Loucy (cell line): ENCODE measurements around the gene ENPP3.
A peak's percentile ranks its signal among the peaks of the same experiment; 100 is the strongest.

Experiments used
- H2AFZ ChIP-seq: fragments of 200-600 bp; sonication (generic); 2 replicates; pipeline ENCODE4 v1.6.0; 2016; ENCODE audit warnings: antibody characterized with exemption, mild to moderate bottlenecking, low read length, moderate library complexity
- H3F3A ChIP-seq: fragments of 200-600 bp; 2 replicates; pipeline ENCODE4 v1.6.0; 2016; ENCODE audit warnings: antibody characterized with exemption, low read depth, mild to moderate bottlenecking
- H3K27me3 ChIP-seq: fragments of 200-600 bp; sonication (generic); 2 replicates; pipeline ENCODE4 v1.6.1; 2014; ENCODE audit warnings: low read length, mild to moderate bottlenecking; ENCODE audit not compliant: insufficient read depth, poor library complexity, severe bottlenecking
- H3K36me3 ChIP-seq: fragments of 200-600 bp; sonication (generic); 2 replicates; pipeline ENCODE4 v1.6.1; 2016; ENCODE audit warnings: low read length; ENCODE audit not compliant: insufficient read depth
- H3K4me1 ChIP-seq: fragments of 200-600 bp; sonication (generic); 2 replicates; pipeline ENCODE4 v1.5.1; 2014; ENCODE audit warnings: low read length, mild to moderate bottlenecking; ENCODE audit not compliant: insufficient read depth, poor library complexity, severe bottlenecking
- H3K4me2 ChIP-seq: fragments of 200-600 bp; sonication (generic); 2 replicates; pipeline ENCODE4 v1.6.0; 2014; ENCODE audit warnings: antibody characterized with exemption, low read length, low read depth, mild to moderate bottlenecking; ENCODE audit not compliant: poor library complexity, severe bottlenecking
- H3K4me3 ChIP-seq: fragments of 200-600 bp; sonication (generic); 2 replicates; pipeline ENCODE4 v1.5.1; 2014; ENCODE audit warnings: low read length, mild to moderate bottlenecking, mixed read lengths; ENCODE audit not compliant: poor library complexity, severe bottlenecking
- H3K79me2 ChIP-seq: fragments of 200-600 bp; sonication (generic); 2 replicates; pipeline ENCODE4 v1.6.1; 2014; ENCODE audit warnings: low read length; ENCODE audit not compliant: insufficient read depth
- H3K9ac ChIP-seq: fragments of 200-600 bp; sonication (generic); 2 replicates; pipeline ENCODE4 v1.6.0; 2014; ENCODE audit warnings: mild to moderate bottlenecking, low read depth, low read length, moderate library complexity; ENCODE audit not compliant: poor library complexity, severe bottlenecking
- H3K9me2 ChIP-seq: fragments of 200-600 bp; sonication (generic); replicated peaks from 2 replicates; pipeline ENCODE4 v1.6.1; 2016; ENCODE audit warnings: low read depth, low read length, mixed read lengths
- H3K9me3 ChIP-seq: fragments of 200-600 bp; sonication (generic); 2 replicates; pipeline ENCODE4 v1.6.1; 2014; ENCODE audit warnings: mild to moderate bottlenecking, antibody characterized with exemption, low read length, low read depth; ENCODE audit not compliant: insufficient read depth
- H4K20me1 ChIP-seq: fragments of 200-600 bp; sonication (generic); 2 replicates; pipeline ENCODE4 v1.6.0; 2014; ENCODE audit warnings: antibody characterized with exemption, low read length, mild to moderate bottlenecking; ENCODE audit not compliant: insufficient read depth, poor library complexity, severe bottlenecking
- EZH2phosphoT487 ChIP-seq: fragments of 200-600 bp; IDR thresholded peaks from 2 replicates; pipeline ENCODE4 v1.6.1; 2018; ENCODE audit warnings: antibody characterized with exemption, mild to moderate bottlenecking, moderate library complexity, borderline replicate concordance
- TF ChIP-seq, protein P1 (sequence below): fragments of 200-600 bp; sonication (generic); conservative IDR thresholded peaks from 2 replicates; pipeline ENCODE4 v1.5.1; 2014; ENCODE audit warnings: mild to moderate bottlenecking, antibody characterized with exemption, low read length

Gene ENPP3

DNA sequence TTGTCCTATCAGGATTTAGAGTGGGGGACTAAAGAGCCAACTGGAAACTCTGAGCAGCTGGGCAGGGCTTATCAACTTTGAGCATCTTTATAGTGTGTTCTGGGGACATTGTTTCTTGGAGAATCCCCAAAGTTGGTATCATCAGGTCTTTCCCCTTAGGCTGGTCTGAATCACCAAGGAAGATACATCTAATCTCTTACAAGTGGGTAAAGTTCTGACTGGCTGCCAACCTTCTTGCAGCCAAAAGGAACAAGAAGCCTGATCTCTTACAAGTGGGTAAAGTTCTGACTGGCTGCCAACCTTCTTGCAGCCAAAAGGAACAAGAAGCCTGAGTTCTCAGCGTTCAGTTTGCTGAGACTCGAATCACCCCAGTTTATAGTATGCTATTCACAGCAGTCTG is 7.5 kb upstream of the ENPP3 start:
- H3K9me3 ChIP-seq, result no peaks in the 10 kb centered on the region
- H3K9me2 ChIP-seq, result no peaks in the 10 kb centered on the region
- H3K4me3 ChIP-seq, result no peak overlapping the region
- H3K9ac ChIP-seq, result no peak overlapping the region
- no peaks in the 10 kb centered on the region for H3K27me3 ChIP-seq
- H3F3A ChIP-seq, result no peaks in the 10 kb centered on the region
- peaks cover 13% of the 10 kb centered on the region for H4K20me1 ChIP-seq
- TF ChIP-seq, protein P1, sequence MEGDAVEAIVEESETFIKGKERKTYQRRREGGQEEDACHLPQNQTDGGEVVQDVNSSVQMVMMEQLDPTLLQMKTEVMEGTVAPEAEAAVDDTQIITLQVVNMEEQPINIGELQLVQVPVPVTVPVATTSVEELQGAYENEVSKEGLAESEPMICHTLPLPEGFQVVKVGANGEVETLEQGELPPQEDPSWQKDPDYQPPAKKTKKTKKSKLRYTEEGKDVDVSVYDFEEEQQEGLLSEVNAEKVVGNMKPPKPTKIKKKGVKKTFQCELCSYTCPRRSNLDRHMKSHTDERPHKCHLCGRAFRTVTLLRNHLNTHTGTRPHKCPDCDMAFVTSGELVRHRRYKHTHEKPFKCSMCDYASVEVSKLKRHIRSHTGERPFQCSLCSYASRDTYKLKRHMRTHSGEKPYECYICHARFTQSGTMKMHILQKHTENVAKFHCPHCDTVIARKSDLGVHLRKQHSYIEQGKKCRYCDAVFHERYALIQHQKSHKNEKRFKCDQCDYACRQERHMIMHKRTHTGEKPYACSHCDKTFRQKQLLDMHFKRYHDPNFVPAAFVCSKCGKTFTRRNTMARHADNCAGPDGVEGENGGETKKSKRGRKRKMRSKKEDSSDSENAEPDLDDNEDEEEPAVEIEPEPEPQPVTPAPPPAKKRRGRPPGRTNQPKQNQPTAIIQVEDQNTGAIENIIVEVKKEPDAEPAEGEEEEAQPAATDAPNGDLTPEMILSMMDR, result no peak
- no peak for TF ChIP-seq EZH2phosphoT487
- peak overlapping the region; percentile 75 for H3K4me2 ChIP-seq
- peaks cover 21% of the 10 kb centered on the region for H3K4me1 ChIP-seq
- H3K79me2 ChIP-seq, result peaks cover 29% of the 10 kb centered on the region
- H3K36me3 ChIP-seq, result peaks cover 3% of the 10 kb centered on the region; the same call in 1 of the 2 replicates
- peak overlapping the region; percentile 44; the same call in 1 of the 2 replicates for H2AFZ ChIP-seq

DNA sequence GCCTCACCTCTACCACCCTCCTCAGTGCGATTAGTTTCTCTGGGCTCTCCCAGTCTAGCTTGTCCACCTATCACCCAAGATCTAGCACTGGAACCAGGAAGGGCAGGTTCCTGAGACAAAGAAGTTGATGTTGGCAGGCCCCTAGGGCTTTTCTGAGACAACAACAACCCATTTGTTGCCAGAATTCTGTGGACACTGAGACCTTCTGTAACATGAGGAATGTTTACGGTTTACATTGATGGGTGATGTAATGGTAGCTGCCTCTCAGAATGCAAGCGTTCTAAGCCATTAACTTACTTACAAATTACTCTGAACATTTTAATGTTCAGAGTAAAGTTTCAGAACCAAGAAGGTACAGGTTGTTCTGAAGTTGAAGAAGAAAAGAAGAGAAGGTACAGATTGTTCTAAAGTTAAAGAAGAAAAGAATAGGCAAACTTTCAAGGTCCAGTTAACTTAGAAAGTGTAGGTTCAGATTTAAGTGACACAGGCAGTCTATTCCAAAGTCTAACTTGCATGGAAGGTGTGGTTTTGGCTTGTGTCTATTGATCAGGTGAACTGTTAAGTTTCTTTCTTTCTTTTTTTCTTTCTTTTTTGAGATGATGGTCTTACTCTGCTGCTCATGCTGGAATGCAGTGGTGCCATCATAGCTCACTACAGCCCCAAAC is 5.3 kb upstream of the ENPP3 start:
- Histone ChIP-seq H3K36me3 (no peaks in the 10 kb centered on the region), H3K4me2 (no peak overlapping the region), H3F3A (no peaks in the 10 kb centered on the region), H3K9ac (no peak overlapping the region), H3K9me2 (no peaks in the 10 kb centered on the region), H3K79me2 (peaks cover 12% of the 10 kb centered on the region), H3K4me3 (no peak overlapping the region), H4K20me1 (peaks cover 9% of the 10 kb centered on the region), H3K27me3 (no peaks in the 10 kb centered on the region), H3K4me1 (peaks cover 14% of the 10 kb centered on the region), H2AFZ (no peak overlapping the region; the same call in 1 of the 2 replicates), H3K9me3 (no peaks in the 10 kb centered on the region)
- TF ChIP-seq, protein P1, result no peak
- no peak for TF ChIP-seq EZH2phosphoT487

DNA sequence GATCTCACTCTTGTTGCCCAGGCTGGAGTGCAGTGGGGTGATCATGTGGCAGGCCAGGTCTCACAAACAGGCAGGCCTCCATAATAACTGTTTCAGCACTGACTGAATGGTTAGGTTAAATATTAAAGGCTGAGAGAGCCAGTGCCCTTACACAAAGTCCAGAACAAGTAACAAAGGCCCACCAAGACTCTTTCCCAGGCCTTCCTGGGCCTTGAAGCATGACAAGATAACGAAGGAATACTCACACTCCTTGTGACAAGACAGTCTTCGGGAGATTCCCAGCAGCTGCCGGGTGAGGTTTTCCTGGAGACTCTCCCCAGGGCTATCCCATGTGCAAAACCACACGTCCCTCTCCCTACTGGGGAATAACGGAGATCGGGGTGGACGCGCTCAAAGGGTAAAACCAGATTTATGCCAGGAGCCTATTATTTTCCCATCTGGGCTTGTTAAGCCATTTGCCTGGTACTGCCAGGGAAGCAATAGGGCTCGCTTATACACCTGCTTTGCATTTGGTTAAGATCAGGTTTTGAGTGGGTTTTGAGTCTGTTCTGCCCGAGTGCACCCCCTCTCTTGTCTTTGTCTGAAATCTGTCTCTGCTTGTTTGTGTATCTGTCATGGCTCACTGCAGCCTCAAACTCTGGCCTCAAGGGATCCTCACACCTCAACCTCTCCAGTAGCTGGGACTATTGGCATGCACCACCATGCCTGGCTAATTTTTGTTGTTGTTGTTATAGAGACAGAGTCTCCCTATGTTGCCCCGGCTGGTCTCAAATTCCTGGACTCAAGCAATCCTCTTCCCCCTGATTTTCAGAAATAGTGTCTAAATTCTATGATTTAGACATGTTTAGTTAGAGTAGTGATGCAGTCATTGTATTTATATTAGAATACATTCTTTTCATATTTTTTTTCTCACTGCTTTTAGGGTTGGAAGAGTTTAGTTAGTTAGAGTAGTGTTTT is 1.4 kb upstream of the ENPP3 start:
- Histone ChIP-seq H3K36me3 (no peaks in the 10 kb centered on the region), H3K9ac (no peak overlapping the region)

More for the DNA sequence above, 1.4 kb upstream of the ENPP3 start:
- no peak overlapping the region for H3K4me3 ChIP-seq
- H3K27me3 ChIP-seq, result no peaks in the 10 kb centered on the region
- no peaks in the 10 kb centered on the region for H3K9me3 ChIP-seq
- H3K79me2 ChIP-seq, result no peaks in the 10 kb centered on the region
- H2AFZ ChIP-seq, result no peak overlapping the region
- no peaks in the 10 kb centered on the region for H3K4me1 ChIP-seq
- no peaks in the 10 kb centered on the region for H3F3A ChIP-seq
- H3K4me2 ChIP-seq, result no peak overlapping the region
- H4K20me1 ChIP-seq, result no peaks in the 10 kb centered on the region
- H3K9me2 ChIP-seq, result no peaks in the 10 kb centered on the region
- TF ChIP-seq, protein P1, result no peak
- TF ChIP-seq EZH2phosphoT487, result no peak
